H1 (cell line): ENCODE results near the gene DTX3. TPM values are rescaled to one million over a fixed set of nuclear protein-coding genes. Genes with fewer than 3 reads are reported as not detected.

Experiments used
- ASH2L ChIP-seq: fragments of 200-600, 300-600 bp; sonication (generic); IDR thresholded peaks from one replicate; pipeline ENCODE4 v1.7.1; 2017; ENCODE audit warnings: low read length
- BRCA1 ChIP-seq: IDR thresholded peaks from 2 replicates; pipeline ENCODE4 v1.6.1; 2012; ENCODE audit warnings: low read depth, low read length, improper control_type of control experiment
- CHD7 ChIP-seq: fragments of 300-600 bp; sonication (generic); IDR thresholded peaks from 2 replicates; pipeline ENCODE4 v1.7.1; 2012; ENCODE audit warnings: low read length, moderate library complexity, mild to moderate bottlenecking, inconsistent platforms; ENCODE audit not compliant: insufficient replicate concordance
- CTBP2 ChIP-seq: IDR thresholded peaks from 2 replicates; pipeline ENCODE4 v1.7.0; 2011; ENCODE audit warnings: borderline replicate concordance, mild to moderate bottlenecking, moderate library complexity, mixed read lengths, low read length; ENCODE audit not compliant: insufficient read depth, insufficient read length
- MAFK ChIP-seq: IDR thresholded peaks from 2 replicates; pipeline ENCODE4 v1.6.1; 2012; ENCODE audit warnings: low read depth, mild to moderate bottlenecking, improper control_type of control experiment, low read length
- PHF8 ChIP-seq: fragments of 200-600 bp; sonication (generic); conservative IDR thresholded peaks from 2 replicates; pipeline ENCODE4 v1.7.1; 2012; ENCODE audit warnings: low read depth, mild to moderate bottlenecking, inconsistent platforms, low read length, moderate library complexity
- POLR2A ChIP-seq, 2 experiments: IDR thresholded peaks; 1 replicate in 1 of 2; 2 replicates in 1 of 2; pipeline ENCODE4 v1.6.1; 2011; ENCODE audit warnings: low read depth in 2 of 2, low read length in 2 of 2, mild to moderate bottlenecking in 2 of 2; ENCODE audit errors: control extremely low read depth in 1 of 2
- RNF2 ChIP-seq: fragments of 200-900, 300-1000 bp; sonication (generic); IDR thresholded peaks from 2 replicates; pipeline ENCODE4 v1.7.1; 2016; ENCODE audit warnings: borderline replicate concordance, low read depth, mild to moderate bottlenecking, antibody characterized with exemption, low read length; ENCODE audit not compliant: poor library complexity, severe bottlenecking; ENCODE audit errors: missing control alignments
- SIN3A ChIP-seq, 2 experiments: IDR thresholded peaks in 1 of 2; conservative IDR thresholded peaks in 1 of 2; 2 replicates each; pipeline ENCODE4 v1.6.1; 2011 to 2012; ENCODE audit warnings: low read length in 2 of 2, improper control_type of control experiment in 1 of 2, low read depth in 1 of 2, mild to moderate bottlenecking in 1 of 2
- polyA plus RNA-seq, 7 experiments: library from polyadenylated mRNA; depleted of rRNA in 3 of 7; stranded (reverse) in 5 of 7; unstranded in 2 of 7; fragments of >200 nt in 5 of 7; fragments of 200-250 nt in 2 of 7; gene quantifications; 1 replicate in 5 of 7; 2 replicates in 1 of 7; 4 replicates in 1 of 7; pipeline versions ENCODE4 v1.2.1 to v1.2.3, GENCODE V29; 2011 to 2013; ENCODE audit warnings: missing spikeins in 2 of 7, mixed read lengths in 2 of 7
- total RNA-seq: library from RNA; stranded (reverse); fragmentation: NEBNext Ultra II Directional; extraction: Animal tissue kit (Norgen Biotek cat#: 25700); gene quantifications from 2 replicates; pipeline ENCODE4 v1.2.1, GENCODE V29; 2021

DTX3 gene
- total and polyA plus RNA-seq, 2 of the 8 experiments (the other 6 are each of a cell fraction or from before 2014, with no cell fraction given): 41.8 to 92.5 TPM

GRCh38 chr12:57604992-57605810 lies 577 bp downstream of the DTX3 start (continued):
- no peak for TF ChIP-seq MAFK
- no peak for TF ChIP-seq BRCA1
- TF ChIP-seq RNF2: no peak
- TF ChIP-seq PHF8: 0 out of 2 replicates have a peak, but pooled peaks have one; percentile 34
- TF ChIP-seq ASH2L: peak; percentile 2
- peak in 1 of 2 experiments; percentile 65; a peak in 2 of 3 replicates for TF ChIP-seq POLR2A (IDR thresholded peaks at IDR 0.05; ENCODE audit: control extremely low read depth in 1 of 2, low read depth in 2 of 2, low read length in 2 of 2)
- TF ChIP-seq SIN3A (conservative IDR thresholded peaks at IDR 0.05 in 1 of 2, IDR thresholded peaks at IDR 0.05 in 1 of 2; ENCODE audit: low read depth in 1 of 2, low read length in 2 of 2): no peak; a peak in 1 of 4 replicates
- no peak for TF ChIP-seq CTBP2
- TF ChIP-seq CHD7: no peak
